Erythroblast (primary cell): ENCODE measurements around the gene ZNF442.

Experiments used
- GATA1 ChIP-seq: IDR thresholded peaks from 2 replicates; pipeline ENCODE4 v1.6.1; 2011; ENCODE audit warnings: low read depth, mild to moderate bottlenecking, control low read depth, low read length, moderate library complexity
- POLR2A ChIP-seq: IDR thresholded peaks from 2 replicates; pipeline ENCODE4 v1.6.1; 2011; ENCODE audit warnings: mild to moderate bottlenecking, low read length

GRCh38 chr19:12374026-12374425 lies 8.5 kb upstream of the ZNF442 start:
- TF ChIP-seq GATA1, result no peak
- TF ChIP-seq POLR2A, result no peak
